Stimulated activated CD4-positive, alpha-beta T cell treated with anti-CD3 and anti-CD28 coated beads, TNF-alpha, amount 100 ng/mL, for 1 hour (primary cell): ENCODE measurements around the gene CHMP2A.
"Not testable (repeated sequence)": the region's sequence is repeated elsewhere in the genome, so short reads cannot be mapped to it uniquely, and the experiment has no call there.

ENCODE experiments used
- DNase-seq, 3 donors: peaks; one replicate each; pipeline ENCODE4 v3.0.0-alpha.2; 2020; ENCODE audit warnings: low read depth in 3 of 3, low spot score in 1 of 3

The CHMP2A gene

GRCh38 chr19:58513694-58514563 is 41.0 kb downstream of the CHMP2A start:
- peak; percentile 86 to 95 (median 87) for DNase-seq

GRCh38 chr19:58513213-58513693 is 41.7 kb downstream of the CHMP2A start:
- DNase-seq, result no peak

- no peak for DNase-seq
Observed at GRCh38 chr19:58511353-58512208, 43.3 kb downstream of the CHMP2A start, which contains the start of gene SLC27A5. Gene SLC27A5, minus strand, starts transcription at chr19:58511992. Its CDS starts 37 bp downstream, at chr19:58511955.

GRCh38 chr19:58510084-58510862 is 44.6 kb downstream of the CHMP2A start:
- DNase-seq, result no peak

- DNase-seq, result no peak
Observed at GRCh38 chr19:58509731-58510083, 45.2 kb downstream of the CHMP2A start.

GRCh38 chr19:58507602-58508223 is 47.2 kb downstream of the CHMP2A start:
- not testable (repeated sequence) for DNase-seq
